GM23338 (cell line): ENCODE results near the gene EML1. TPM values are rescaled to one million over a fixed set of nuclear protein-coding genes. Genes with fewer than 3 reads are reported as not detected.
A peak's percentile ranks its signal among the peaks of the same experiment; 100 is the strongest.

Experiments used
- ATAC-seq: fragments of 200-7000 bp; cut with Tn5 transposase; 3 replicates; pipeline ENCODE4 v1.9.1; 2020
- DNase-seq: peaks from one replicate; pipeline ENCODE4 v3.0.0-alpha.2; 2015; ENCODE audit warnings: low spot score
- H2AFZ ChIP-seq: fragments of 200-600 bp; sonication (generic); 2 replicates; pipeline ENCODE4 v1.8.0; 2016; ENCODE audit warnings: antibody characterized with exemption, mild to moderate bottlenecking, moderate library complexity
- H3F3A ChIP-seq: fragments of 200-600 bp; sonication (generic); replicated peaks from 2 replicates; pipeline ENCODE4 v1.8.0; 2017; ENCODE audit warnings: antibody characterized with exemption, mixed run types, low read depth
- H3K27ac ChIP-seq: fragments of 200-600 bp; sonication (generic); 2 replicates; pipeline ENCODE4 v1.6.1; 2016; ENCODE audit warnings: low read depth
- H3K27me3 ChIP-seq: fragments of 200-600 bp; sonication (generic); 2 replicates; pipeline ENCODE4 v1.8.0; 2016; ENCODE audit warnings: mild to moderate bottlenecking, mixed run types, moderate library complexity; ENCODE audit not compliant: insufficient read depth
- H3K36me3 ChIP-seq: fragments of 200-600 bp; sonication (generic); 2 replicates; pipeline ENCODE4 v1.8.0; 2016; ENCODE audit warnings: mild to moderate bottlenecking; ENCODE audit not compliant: insufficient read depth
- H3K4me1 ChIP-seq: fragments of 200-600 bp; sonication (generic); 2 replicates; pipeline ENCODE4 v1.8.0; 2016; ENCODE audit warnings: mild to moderate bottlenecking, moderate library complexity; ENCODE audit not compliant: insufficient read depth
- H3K4me2 ChIP-seq: fragments of 200-600 bp; sonication (generic); 2 replicates; pipeline ENCODE4 v1.7.1; 2017; ENCODE audit warnings: mixed run types
- H3K4me3 ChIP-seq: fragments of 200-600 bp; sonication (generic); 2 replicates; pipeline ENCODE4 v1.6.1; 2016; ENCODE audit warnings: mixed run types
- H3K79me2 ChIP-seq: fragments of 200-600 bp; sonication (generic); replicated peaks from 2 replicates; pipeline ENCODE4 v1.8.0; 2017; ENCODE audit warnings: mild to moderate bottlenecking; ENCODE audit not compliant: insufficient read depth
- H3K9me2 ChIP-seq: fragments of 200-600 bp; sonication (generic); 2 replicates; pipeline ENCODE4 v1.8.0; 2017; ENCODE audit not compliant: insufficient read depth
- H4K20me1 ChIP-seq: fragments of 200-600 bp; sonication (generic); replicated peaks from 2 replicates; pipeline ENCODE4 v1.8.0; 2017; ENCODE audit warnings: mild to moderate bottlenecking; ENCODE audit not compliant: insufficient read depth
- H3K27ac Mint-ChIP-seq: 2 replicates; pipeline ENCODE4 v1.8.0; 2020; ENCODE audit warnings: inconsistent platforms, mild to moderate bottlenecking, moderate library complexity, mixed read lengths
- H3K27me3 Mint-ChIP-seq: 3 replicates; pipeline ENCODE4 v1.8.0; 2022; ENCODE audit warnings: low read depth, mild to moderate bottlenecking, moderate library complexity, mixed read lengths, inconsistent platforms; ENCODE audit not compliant: insufficient read depth, poor library complexity
- H3K36me3 Mint-ChIP-seq: 3 replicates; pipeline ENCODE4 v1.8.0; 2021; ENCODE audit warnings: low read depth, mild to moderate bottlenecking, inconsistent platforms, moderate library complexity, mixed read lengths
- H3K4me1 Mint-ChIP-seq: 3 replicates; pipeline ENCODE4 v1.8.0; 2020; ENCODE audit warnings: mild to moderate bottlenecking, inconsistent platforms, mixed read lengths
- H3K4me3 Mint-ChIP-seq: 3 replicates; pipeline ENCODE4 v1.8.0; 2021; ENCODE audit warnings: moderate library complexity, mild to moderate bottlenecking, inconsistent platforms, mixed read lengths
- H3K9me3 Mint-ChIP-seq: 3 replicates; pipeline ENCODE4 v1.8.0; 2020; ENCODE audit warnings: moderate library complexity, mild to moderate bottlenecking, inconsistent platforms, mixed read lengths
- CTCF ChIP-seq, 2 experiments: fragments of 200-600 bp in 1 of 2; sonication (generic) in 1 of 2; conservative IDR thresholded peaks; 2 replicates each; pipeline versions ENCODE4 v1.5.1 to v1.6.1; 2016 to 2017; ENCODE audit warnings: antibody characterized with exemption in 2 of 2, low read depth in 2 of 2, mild to moderate bottlenecking in 2 of 2, moderate library complexity in 1 of 2
- EZH2phosphoT487 ChIP-seq: fragments of 200-600 bp; sonication (generic); IDR thresholded peaks from one replicate; pipeline ENCODE4 v1.8.1; 2018; ENCODE audit warnings: antibody characterized with exemption; ENCODE audit not compliant: unreplicated experiment
- JUNB ChIP-seq: IDR thresholded peaks from one replicate; pipeline ENCODE4 v1.6.1; 2016; ENCODE audit warnings: antibody characterized with exemption; ENCODE audit not compliant: unreplicated experiment
- POLR2AphosphoS5 ChIP-seq: IDR thresholded peaks from 2 replicates; pipeline ENCODE4 v1.6.1; 2016; ENCODE audit warnings: antibody characterized with exemption, low read depth
- STAT1 ChIP-seq: IDR thresholded peaks from one replicate; pipeline ENCODE4 v1.6.1; 2016; ENCODE audit warnings: antibody characterized with exemption; ENCODE audit not compliant: unreplicated experiment
- ZNF114 ChIP-seq: fragments of 250-450 bp; sonication (Bioruptor Pico); IDR thresholded peaks from 2 replicates; pipeline ENCODE4 v1.5.0; 2020; ENCODE audit warnings: mild to moderate bottlenecking, moderate library complexity
- ZNF331 ChIP-seq: fragments of 250-450 bp; sonication (Bioruptor Pico); IDR thresholded peaks from 2 replicates; pipeline ENCODE4 v1.5.0; 2020; ENCODE audit warnings: low read depth, mild to moderate bottlenecking, moderate library complexity
- ZNF462 ChIP-seq: fragments of 250-450 bp; sonication (Bioruptor Pico); IDR thresholded peaks from 2 replicates; pipeline ENCODE4 v1.5.0; 2020; ENCODE audit warnings: mild to moderate bottlenecking, moderate library complexity
- polyA plus RNA-seq: library from polyadenylated mRNA; unstranded; fragments of >200 nt; fragmentation: Nextera tagmentation; extraction: Ambion mirVana; gene quantifications from 2 replicates; pipeline ENCODE4 v1.2.1, GENCODE V29; 2016
- total RNA-seq: library from RNA; depleted of rRNA; stranded (reverse); fragments of >200 nt; shearing (Covaris generic); gene quantifications from 2 replicates; pipeline ENCODE4 v1.2.3, GENCODE V29; 2014

The EML1 gene
- total and polyA plus RNA-seq, 2 experiments from 2014 or later = 7.0 to 18.1 TPM

GRCh38 chr14:99819514-99819913 lies 26.3 kb downstream of the EML1 start:
- Histone ChIP-seq H3K4me2 (peak overlapping the region; percentile 41), H3K36me3 (no peaks in the 10 kb centered on the region), H3K9me2 (no peaks in the 10 kb centered on the region), H3K4me3 (no peak overlapping the region), H3K4me1 (peaks cover 12% of the 10 kb centered on the region; the same call in 1 of the 2 replicates), H3K27ac (no peak overlapping the region), H3F3A (no peaks in the 10 kb centered on the region), H2AFZ (no peak overlapping the region), H3K27me3 (no peaks in the 10 kb centered on the region), H3K79me2 (no peaks in the 10 kb centered on the region; the same call in 1 of the 2 replicates), H4K20me1 (no peaks in the 10 kb centered on the region; the same call in none of the 2 replicates)
- TF ChIP-seq CTCF (conservative IDR thresholded peaks at IDR 0.05; ENCODE audit: low read depth in 2 of 2) (no peak), ZNF331 (CRISPR knock-in tag) (no peak), ZNF114 (CRISPR knock-in tag) (no peak), POLR2AphosphoS5 (no peak)
- H3K36me3 Mint-ChIP-seq = no peaks in the 10 kb centered on the region
- no peaks in the 10 kb centered on the region for H3K9me3 Mint-ChIP-seq
- H3K27me3 Mint-ChIP-seq = peaks cover 16% of the 10 kb centered on the region
- peaks cover 23% of the 10 kb centered on the region for H3K4me1 Mint-ChIP-seq
- no peak overlapping the region for H3K27ac Mint-ChIP-seq
- DNase-seq (peak; percentile 67), ATAC-seq (peak; percentile 94)
- H3K4me3 Mint-ChIP-seq = no peak overlapping the region

- Mint-ChIP-seq H3K4me3 (no peak overlapping the region), H3K9me3 (no peaks in the 10 kb centered on the region)
- no peak for ATAC-seq
Measured at GRCh38 chr14:99820702-99821331, 27.6 kb downstream of the EML1 start.

More at GRCh38 chr14:99820702-99821331, 27.6 kb downstream of the EML1 start:
- TF ChIP-seq ZNF331 (CRISPR knock-in tag) (no peak), JUNB (no peak), ZNF462 (CRISPR knock-in tag) (no peak), EZH2phosphoT487 (no peak), POLR2AphosphoS5 (no peak), STAT1 (no peak)
- DNase-seq = no peak
- H3K79me2 ChIP-seq = no peaks in the 10 kb centered on the region; the same call in 1 of the 2 replicates
- H3K4me1 ChIP-seq = peaks cover 16% of the 10 kb centered on the region; the same call in 1 of the 2 replicates
- H3F3A ChIP-seq = 0 out of 2 replicates have a peak, but pooled peaks cover 3% of the 10 kb centered on the region
- Mint-ChIP-seq H3K4me1 (peaks cover 30% of the 10 kb centered on the region), H3K27ac (no peak overlapping the region), H3K27me3 (peaks cover 13% of the 10 kb centered on the region), H3K36me3 (no peaks in the 10 kb centered on the region)
- no peak overlapping the region for H3K4me3 ChIP-seq
- no peak overlapping the region for H2AFZ ChIP-seq
- no peaks in the 10 kb centered on the region; the same call in 1 of the 2 replicates for H3K36me3 ChIP-seq
- H3K27me3 ChIP-seq = no peaks in the 10 kb centered on the region
- no peak overlapping the region for H3K27ac ChIP-seq
- no peaks in the 10 kb centered on the region for H3K9me2 ChIP-seq
- H3K4me2 ChIP-seq = no peak overlapping the region
- H4K20me1 ChIP-seq = no peaks in the 10 kb centered on the region; the same call in 1 of the 2 replicates
